GM19099 (cell line): ENCODE data around the gene CCDC178.

ENCODE experiments used
- POLR2A ChIP-seq: IDR thresholded peaks from 3 replicates; pipeline ENCODE4 v1.6.1; 2011; ENCODE audit warnings: low read depth; ENCODE audit not compliant: insufficient read length; ENCODE audit errors: extremely low read depth

Gene CCDC178

GRCh38 chr18:33282142-33282541, 158.4 kb downstream of the CCDC178 start:
- TF ChIP-seq POLR2A, result no peak

- TF ChIP-seq POLR2A, result no peak
Observed at GRCh38 chr18:33277431-33277830, 163.1 kb downstream of the CCDC178 start.

- no peak for TF ChIP-seq POLR2A
Observed at GRCh38 chr18:33275843-33276242, 164.7 kb downstream of the CCDC178 start.

- TF ChIP-seq POLR2A, result no peak
Observed at GRCh38 chr18:33270297-33270696, 170.2 kb downstream of the CCDC178 start.

GRCh38 chr18:33269223-33269622, 171.3 kb downstream of the CCDC178 start:
- no peak for TF ChIP-seq POLR2A

- TF ChIP-seq POLR2A, result no peak
Observed at GRCh38 chr18:33264566-33264965, 176.0 kb downstream of the CCDC178 start.

- no peak for TF ChIP-seq POLR2A
Observed at GRCh38 chr18:33239298-33239697, 201.2 kb downstream of the CCDC178 start.

GRCh38 chr18:33232318-33232626, 208.2 kb downstream of the CCDC178 start:
- TF ChIP-seq POLR2A, result no peak

- TF ChIP-seq POLR2A, result no peak
Observed at GRCh38 chr18:33231474-33232317, 208.8 kb downstream of the CCDC178 start.

- no peak for TF ChIP-seq POLR2A
Observed at GRCh38 chr18:33212363-33212762, 228.2 kb downstream of the CCDC178 start.

GRCh38 chr18:33210575-33211189, 229.8 kb downstream of the CCDC178 start:
- no peak for TF ChIP-seq POLR2A

GRCh38 chr18:33205777-33206176, 234.7 kb downstream of the CCDC178 start:
- no peak for TF ChIP-seq POLR2A

GRCh38 chr18:33201509-33201926, 239.0 kb downstream of the CCDC178 start:
- TF ChIP-seq POLR2A, result no peak

GRCh38 chr18:33195795-33196194, 244.7 kb downstream of the CCDC178 start:
- TF ChIP-seq POLR2A, result no peak

GRCh38 chr18:33194793-33195192, 245.7 kb downstream of the CCDC178 start:
- no peak for TF ChIP-seq POLR2A

- TF ChIP-seq POLR2A, result no peak
Observed at GRCh38 chr18:33184958-33185357, 255.6 kb downstream of the CCDC178 start.
